Measurements from ENCODE around the gene CEMIP.

CEMIP gene

DNA sequence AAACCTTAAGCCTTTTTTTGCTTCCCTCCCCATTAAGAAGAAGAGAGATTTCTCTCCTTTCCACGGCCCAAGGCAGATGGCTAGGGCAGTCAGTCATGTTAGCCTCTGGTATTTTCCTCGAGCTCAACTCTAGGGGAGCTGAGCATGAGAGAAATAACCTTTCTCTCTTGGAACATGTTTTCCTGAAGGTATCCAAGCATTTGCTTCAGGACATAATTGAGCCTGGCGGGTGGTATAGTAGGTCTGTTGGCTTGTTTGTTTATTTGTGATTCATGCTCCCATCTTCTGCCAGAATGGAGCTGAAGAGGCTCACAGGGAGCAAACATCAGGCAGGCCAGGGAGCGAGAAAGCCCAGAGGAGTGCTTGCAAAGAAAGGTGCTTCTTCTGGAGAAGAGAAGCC, 108.0 kb downstream of the CEMIP start:
- peak; percentile 28 for DNase-seq (ENCODE audit: low read depth, low spot score)

DNA sequence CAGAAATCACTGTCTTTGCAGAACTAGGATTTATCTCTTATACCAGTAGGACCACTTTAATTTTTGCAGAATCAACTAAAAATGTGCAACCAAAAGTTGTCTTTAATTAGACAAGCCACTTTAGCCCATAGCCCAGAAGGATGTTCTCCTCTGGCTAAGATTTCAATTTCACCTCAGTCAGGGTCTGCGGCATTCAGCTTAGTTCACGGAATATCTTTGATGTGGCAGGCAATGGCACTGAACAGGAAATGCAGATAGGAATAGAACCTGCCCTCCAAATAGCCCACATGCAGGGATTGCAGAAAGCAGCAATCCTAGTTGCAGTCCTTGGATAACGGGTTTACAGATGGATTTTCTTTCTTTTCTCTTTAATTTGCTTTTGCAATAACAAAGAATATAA, 109.7 kb downstream of the CEMIP start:
- no peak for DNase-seq (ENCODE audit: low read depth, low spot score)

DNA sequence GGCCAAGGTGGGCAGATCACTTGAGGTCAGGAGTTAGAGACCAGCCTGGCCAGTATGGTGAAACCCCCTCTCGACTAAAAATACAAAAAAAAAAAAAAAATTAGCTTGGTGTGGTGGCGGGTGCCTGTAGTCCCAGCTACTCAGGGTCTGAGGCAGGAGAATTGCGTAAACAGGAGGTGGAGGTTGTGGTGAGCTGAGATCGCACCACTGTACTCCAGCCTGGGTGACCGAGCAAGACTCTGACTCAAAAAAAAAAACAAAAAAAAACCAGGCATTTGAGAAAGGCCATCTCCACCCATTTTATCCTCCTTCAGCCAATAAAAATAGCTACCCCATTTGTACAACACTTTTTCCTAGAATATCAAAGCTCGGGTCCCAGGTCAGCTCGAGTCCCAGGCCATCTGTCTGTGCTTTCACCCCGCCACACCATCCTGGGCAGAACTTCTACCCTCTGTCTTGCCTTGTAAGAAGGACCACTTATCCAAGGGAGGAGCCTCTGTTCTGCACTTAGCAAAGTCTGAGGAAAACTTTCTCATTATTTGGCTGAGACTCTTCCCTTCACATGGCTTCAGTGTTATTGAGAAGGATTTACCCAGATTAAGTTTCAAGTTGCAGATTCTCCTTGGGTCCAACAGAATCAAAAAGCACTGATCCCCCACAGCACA, 111.3 kb downstream of the CEMIP start:
- no peak for DNase-seq (ENCODE audit: low read depth, low spot score)

DNA sequence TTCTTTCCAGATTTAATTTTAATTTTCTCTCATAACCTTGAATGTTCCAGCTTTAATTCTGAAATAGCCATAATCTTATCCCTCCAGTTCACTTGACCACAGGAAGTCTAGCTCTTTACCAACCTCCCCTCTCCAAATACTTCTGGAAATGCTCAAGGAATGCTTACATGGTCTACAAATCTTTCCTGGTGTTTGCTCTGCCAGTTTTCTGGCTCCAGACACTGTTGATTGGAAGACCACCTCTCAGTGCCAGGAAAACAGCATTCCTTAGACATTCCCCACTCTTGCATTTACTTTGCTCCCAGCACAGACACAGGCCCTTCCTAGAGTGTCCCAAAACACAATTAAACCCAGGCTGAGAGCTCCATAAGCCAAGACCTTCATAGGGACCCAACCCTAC, 111.8 kb downstream of the CEMIP start:
- DNase-seq (ENCODE audit: low read depth, low spot score), result no peak

DNA sequence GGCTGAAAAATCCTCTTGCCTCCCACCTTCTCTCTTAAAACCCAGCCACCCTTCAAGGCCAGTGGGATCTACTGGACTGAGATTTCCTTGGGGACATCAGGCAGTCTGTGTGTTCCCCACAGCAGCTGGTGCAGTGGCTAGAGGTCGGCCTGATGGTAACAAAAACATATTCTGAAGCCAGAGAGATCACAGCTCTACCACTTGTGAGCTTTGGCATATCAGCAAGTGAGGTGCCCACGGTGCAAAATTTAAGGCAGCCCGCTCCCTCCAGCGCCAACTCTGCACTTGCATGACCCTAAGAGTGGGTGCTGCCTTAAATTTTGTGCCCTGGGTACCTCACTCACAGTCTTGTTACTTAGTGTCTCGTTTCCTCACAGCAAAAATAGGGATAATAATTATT, 113.2 kb downstream of the CEMIP start:
- DNase-seq (ENCODE audit: low read depth, low spot score), result no peak

DNA sequence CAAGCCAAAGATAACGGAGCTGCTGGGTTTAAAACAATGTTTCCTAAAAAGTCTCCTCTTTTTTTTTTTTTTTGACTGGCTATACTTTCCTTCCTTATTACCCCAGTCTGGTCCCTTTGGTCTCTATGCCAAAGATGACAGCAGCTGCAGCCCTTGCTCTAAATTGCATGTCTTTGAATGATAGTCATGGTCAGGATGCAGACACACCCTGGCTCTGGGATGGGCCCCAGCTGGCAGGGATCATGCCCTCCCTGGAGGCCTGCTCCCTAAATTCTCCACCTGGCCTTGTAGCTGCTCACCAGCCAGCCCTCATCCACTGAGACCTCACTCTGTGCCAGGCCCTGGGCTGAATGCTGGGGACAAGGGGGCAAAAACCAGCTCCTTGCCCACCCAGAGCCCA, 114.6 kb downstream of the CEMIP start:
- no peak for DNase-seq (ENCODE audit: low read depth, low spot score)

DNA sequence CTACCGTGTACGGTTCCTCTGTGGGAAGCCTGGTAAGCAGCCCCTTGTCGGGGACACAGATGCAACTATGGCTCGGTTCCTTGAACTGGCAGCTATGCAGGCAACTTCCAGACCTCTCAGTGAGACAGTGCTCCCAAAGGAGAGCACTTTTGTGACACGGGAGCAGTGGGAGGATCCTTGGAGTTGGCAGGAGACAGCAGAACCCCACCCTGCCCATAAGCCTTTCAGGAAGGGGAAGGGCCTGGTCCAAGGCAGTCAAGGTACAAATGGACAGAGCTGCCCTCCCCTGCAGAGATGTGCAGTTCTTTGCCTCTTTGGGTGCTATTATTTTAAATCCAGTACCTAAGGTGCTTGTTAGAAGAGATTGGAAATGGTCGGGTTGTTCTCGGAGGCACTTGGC, 115.9 kb downstream of the CEMIP start:
- DNase-seq (ENCODE audit: low read depth, low spot score), result no peak

DNA sequence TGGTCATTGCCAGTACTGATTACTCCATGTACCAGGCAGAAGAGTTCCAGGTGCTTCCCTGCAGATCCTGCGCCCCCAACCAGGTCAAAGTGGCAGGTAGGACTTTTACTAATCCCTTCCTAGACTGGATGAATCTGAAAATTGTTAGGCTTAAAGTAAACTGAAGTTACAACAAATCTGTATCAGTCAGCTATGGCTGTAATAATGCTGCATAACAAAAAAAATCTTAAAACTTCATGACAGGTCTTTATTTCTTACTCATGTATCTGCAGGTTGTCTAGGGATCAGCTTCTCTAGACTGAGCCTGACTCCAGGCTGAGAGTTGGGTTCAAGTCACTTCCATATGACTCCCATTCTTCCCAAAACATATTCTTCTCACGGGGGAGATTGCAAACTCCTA, 116.8 kb downstream of the CEMIP start:
- no peak for DNase-seq (ENCODE audit: low read depth, low spot score)

DNA sequence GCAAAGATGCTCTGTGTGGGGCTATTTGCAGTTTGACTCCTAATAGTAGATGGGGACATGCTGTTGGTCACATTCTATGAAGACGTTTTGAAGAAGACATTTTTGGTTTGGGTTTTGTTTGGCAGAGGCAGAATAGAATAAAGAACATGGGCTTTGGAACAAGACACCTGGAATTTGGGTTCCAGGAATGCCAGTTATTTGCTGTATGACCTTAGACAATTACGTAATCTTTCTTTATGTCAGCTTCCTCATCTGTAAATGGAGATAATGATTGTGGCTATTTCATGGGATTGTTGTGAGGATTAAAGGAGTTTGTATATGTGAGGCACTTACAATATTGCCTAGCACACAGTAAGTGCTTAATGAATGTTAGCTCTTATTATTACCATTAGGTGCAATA, 118.9 kb downstream of the CEMIP start:
- no peak for DNase-seq (ENCODE audit: low read depth, low spot score)

DNA sequence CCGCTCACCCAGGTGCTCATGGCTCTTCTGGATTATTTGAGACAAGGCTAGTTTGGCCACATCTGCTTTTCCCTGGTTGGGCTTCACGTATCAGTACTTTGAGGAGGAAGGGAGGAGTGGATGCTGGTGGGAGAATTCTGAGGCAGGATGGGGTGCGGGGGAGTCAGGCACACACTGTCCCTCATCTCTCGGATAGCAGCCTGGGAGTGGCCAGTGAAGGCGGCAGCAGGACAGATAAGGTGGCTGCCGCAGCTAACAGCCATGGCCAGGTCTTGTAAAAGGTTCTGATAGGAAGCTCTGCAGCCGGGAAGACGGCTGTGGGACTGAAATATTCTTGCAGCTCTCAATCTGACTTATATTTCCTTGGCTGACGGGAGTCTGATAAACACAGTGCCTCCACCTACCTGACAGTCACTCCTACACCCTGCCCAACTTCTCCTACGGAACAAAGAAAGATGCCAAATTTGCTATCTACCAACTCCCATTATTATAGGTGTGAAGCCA, 123.2 kb downstream of the CEMIP start:
- no peak for DNase-seq (ENCODE audit: low read depth, low spot score)

DNA sequence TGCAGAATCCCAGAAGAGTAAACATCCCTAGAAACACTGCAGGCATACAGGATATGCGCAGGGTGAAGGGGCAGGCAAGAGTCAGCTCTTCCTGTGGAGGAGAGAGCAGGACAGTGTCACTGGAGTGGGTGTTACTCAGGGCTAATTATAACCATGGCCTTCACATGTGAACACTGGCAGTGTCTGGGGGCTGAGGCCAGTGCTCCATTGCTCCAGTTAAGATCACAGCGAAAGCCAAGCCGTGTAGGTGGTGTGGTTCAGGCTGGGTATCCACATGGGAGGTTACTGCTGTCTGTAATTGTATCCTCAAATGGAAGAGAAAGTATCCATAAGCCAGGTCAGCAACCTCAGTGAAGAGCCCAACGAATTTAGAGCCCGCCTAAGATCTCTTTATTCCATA, 125.8 kb downstream of the CEMIP start:
- no peak for DNase-seq (ENCODE audit: low read depth, low spot score)

DNA sequence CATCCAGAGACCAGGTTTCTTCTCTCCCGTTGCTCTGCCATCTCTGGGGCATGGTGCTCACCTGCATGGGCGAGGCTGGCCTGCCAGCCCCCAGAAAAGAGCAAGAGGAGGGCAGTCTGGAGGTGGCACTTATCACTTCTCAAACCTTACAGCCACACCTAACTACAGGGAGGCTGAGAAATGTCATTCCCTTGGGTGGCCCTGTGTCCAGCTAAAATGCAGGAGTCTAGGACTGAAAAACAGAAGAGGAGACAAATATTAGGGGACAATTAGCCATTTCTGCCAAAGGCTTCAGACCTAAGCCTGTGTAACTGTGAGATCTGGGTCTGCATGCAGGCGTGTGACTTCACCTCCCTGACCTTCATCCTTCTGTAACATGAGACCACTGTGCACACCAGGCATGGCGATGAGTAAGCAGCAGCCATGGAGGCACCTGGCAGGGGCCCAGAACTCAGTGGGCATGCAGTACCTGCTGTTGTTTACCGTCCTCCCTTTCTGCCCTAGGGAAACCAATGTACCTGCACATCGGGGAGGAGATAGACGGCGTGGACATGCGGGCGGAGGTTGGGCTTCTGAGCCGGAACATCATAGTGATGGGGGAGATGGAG, 127.1 kb downstream of the CEMIP start:
- no peak for DNase-seq (ENCODE audit: low read depth, low spot score)

DNA sequence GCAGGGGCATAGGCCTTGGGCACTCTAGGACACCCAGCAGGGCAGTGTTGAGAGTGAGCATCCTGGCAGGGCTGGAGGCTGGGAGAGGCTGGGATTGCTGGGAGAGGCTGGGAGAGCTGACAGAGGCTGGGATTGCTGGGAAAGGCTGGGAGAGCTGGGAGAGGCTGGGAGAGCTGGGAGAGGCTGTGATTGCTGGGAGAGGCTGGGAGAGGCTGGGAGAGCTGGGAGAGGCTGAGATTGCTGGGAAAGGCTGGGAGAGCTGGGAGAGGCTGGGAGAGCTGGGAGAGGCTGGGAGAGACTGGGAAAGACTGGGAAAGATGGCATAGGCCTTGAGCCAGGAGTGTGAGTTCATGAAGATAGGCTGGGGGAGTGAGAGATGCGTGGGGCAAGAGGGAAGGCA, 132.7 kb downstream of the CEMIP start:
- DNase-seq (ENCODE audit: low read depth, low spot score), result no peak

DNA sequence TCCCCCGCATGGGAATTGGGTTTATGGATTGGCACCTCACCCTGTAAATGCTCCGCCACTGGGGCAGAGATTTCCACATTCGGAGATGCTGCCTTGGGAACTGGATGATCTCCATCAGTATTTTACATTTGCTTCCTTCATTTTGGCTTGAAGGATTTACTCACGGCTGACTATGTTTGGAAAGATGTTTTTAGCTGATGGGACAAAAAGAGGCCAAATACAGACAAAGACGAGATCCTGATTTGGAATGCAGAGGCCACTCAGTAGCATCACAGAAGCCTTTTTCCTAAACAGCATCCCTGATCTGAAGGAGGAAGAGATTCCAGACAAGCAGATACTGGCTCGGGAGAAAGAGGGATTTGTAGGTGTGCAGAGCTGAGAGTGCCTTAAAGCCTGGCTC, 133.5 kb downstream of the CEMIP start:
- DNase-seq (ENCODE audit: low read depth, low spot score), result no peak

DNA sequence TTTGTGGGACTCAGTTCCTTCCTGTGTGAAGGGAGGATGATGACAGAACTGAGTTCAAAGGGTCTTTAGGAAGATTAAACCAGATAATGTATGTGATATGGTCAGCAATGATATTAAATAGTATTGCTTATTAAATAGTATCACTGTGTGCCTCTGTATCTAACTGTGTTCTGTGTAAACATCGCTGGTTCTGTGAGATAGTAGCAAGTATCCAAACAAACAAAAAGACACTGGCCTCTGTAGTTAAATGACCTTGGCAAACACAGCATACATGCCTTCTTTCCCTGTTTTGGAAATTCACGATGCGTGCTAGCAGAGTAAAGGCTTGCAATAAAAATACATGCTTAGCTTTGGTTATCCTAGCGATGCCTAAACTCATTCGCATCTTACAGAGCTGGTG, 134.4 kb downstream of the CEMIP start:
- DNase-seq (ENCODE audit: low read depth, low spot score), result no peak

DNA sequence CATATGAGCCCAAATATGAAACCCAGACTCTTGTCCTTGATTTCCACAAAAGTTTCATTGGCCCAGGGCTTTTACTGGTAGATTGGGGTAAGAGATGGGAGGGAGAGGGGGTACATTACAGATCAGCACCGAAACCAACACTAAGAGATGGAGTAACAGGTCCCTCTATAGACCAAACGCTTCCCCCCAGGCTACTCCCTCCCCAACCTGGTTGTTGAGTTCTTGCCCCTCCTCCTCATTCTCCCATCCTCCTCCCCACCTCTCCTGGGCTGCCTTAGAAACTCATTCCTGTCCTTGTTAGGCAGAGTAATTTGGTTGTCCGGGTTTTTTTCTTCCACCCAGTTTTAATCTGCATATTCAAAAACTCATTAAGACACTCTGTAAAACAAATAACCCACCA, 136.3 kb downstream of the CEMIP start:
- peak; percentile 74 for DNase-seq (ENCODE audit: low read depth, low spot score)

DNA sequence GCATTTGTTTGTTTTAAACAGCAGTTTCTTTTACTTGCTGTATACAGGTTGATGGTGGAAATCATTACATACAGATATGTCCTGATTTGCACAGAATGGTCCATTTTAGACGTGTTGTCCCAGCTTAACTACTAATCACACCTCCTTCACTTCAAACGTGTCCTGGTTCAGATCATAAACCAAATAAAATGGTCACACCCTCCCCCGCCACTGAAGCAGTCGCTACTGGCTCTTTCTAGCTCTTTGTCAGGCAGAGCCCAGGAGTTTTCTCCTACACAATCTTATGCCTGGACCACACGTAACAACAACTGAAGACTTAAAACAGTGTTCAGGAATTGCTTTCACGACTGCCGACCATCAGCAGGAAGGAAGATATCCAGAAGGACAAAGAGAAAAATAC, 136.9 kb downstream of the CEMIP start:
- no peak for DNase-seq (ENCODE audit: low read depth, low spot score)

DNA sequence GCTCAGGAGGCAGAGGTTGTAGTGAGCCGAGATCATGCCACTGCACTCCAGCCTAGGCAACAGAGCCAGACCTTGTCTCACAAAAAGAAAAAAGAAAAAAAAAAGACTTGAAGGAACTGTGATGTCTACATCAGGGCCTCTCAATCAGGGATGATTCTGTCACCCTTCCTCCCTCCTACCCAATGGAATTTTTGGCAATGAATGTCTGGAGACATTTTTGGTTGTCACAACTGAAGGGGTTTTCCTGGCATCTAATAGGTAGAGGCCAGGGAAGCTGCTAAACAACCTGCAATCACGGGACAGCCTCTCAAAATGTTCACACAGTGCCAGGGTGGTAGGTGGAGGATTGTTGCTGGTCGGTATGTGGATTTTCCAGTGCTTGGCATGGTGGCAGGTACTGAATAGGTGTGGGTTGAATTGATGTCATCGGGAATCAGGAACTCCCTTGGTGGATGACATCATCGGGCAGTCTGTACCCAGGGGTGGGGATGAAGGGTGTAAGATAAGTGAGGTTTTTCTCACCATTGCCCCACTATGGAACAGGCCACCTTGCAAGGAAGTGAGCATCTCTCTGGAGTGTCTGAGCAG, 139.1 kb downstream of the CEMIP start:
- DNase-seq (ENCODE audit: low read depth, low spot score), result no peak

DNA sequence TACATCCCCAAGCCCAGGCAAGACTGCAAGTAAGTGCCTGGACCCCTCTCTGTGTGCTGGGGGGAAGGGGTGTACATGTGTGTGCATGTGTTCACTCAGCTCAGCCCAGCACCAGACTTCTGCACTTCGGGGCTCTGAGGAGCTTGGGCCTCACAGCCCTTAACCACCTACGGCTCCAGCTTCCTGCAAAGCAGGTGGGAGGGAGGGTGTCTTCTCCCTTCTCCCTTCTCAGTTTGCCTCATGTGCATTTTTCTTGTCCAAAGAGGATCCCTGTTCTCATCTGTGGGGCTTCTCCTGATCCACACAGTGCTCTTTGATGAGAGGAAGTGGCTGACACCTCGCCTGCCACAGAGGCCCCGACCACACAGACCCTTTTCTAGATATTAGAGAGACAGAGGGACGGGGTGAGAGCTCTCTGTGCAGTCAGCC, 141.1 kb downstream of the CEMIP start:
- DNase-seq (ENCODE audit: low read depth, low spot score), result no peak

DNA sequence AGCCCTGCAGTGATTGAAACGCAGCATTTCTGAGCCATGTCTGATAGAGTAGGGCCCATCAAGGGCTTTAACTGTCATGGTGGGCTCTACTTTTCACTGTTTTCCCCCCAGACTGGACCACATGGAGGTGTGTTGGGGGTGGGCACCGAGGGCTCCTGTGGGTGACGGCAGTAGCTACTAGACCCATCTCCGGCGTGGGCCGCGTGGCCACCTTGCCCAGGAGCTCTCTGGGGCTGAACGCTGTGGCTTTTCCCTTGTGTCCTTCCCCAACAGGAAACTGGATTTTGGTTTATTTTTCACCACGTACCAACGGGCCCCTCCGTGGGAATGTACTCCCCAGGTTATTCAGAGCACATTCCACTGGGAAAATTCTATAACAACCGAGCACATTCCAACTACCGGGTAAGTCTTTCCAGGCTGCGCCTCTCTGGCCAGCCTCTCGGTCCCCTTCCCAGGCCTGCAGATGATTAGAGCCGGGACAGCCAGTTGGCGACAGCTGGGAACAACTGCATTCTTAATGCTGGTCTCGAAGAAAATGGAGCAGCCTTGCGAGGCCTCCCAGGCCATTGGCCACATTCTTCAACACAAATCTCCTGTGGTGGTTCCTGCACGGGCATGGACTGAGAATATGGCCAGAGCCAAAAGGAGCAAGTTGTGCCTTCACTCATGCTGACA, 142.7 kb downstream of the CEMIP start:
- DNase-seq (ENCODE audit: low read depth, low spot score), result no peak

DNA sequence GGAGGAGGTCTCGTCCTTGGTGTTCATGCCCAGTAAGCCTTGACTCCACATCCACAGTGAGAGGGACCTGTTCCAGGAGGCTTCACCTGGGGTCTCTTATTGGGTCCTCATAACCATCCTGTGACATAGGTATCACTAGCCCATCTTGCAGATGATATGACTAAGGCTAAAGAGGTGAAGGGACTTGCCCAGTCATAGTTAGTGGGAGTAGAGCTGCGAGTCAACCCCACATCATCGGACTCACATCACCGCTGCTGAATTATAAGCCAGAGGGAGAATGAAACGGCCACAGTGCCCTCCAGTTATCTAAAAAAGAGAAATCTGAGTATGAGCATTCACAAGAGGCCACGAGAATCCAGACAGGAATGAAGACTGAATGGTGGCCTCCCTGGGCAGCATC, 144.5 kb downstream of the CEMIP start:
- DNase-seq (ENCODE audit: low read depth, low spot score), result no peak

DNA sequence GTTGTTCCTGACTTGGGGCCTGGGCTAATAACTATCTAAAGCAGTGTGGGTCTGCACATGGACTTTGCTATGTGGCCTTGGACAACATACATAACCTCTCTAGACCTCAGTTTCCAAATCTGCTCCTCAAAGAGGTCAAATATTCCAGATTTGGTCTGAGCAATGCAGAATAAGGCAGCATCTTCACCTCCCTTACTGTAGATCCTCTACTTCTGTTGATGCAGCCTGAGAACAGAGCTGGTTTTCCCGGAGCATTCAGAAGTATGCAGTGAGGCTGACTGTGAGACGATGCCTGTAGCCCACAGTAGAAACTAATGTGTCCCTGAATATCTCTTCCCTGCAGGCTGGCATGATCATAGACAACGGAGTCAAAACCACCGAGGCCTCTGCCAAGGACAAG, 145.1 kb downstream of the CEMIP start:
- DNase-seq (ENCODE audit: low read depth, low spot score), result no peak

DNA sequence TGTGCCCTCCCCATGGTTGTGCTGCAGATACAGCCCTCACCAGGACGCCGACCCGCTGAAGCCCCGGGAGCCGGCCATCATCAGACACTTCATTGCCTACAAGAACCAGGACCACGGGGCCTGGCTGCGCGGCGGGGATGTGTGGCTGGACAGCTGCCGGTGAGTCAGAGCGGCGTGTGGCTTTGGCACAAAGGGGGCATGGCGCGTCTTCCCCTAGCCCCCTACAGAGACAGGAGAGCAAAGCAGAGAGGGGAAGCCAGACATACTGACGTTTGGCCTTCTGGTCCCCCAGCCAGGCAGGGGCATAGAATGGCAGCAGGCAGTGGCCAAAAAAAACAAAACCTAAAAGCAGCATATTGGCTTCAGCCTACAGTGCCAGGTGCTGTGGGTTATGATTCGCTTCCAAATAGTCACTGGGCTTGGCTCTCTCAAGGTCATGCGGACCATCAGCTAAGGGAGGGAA, 146.5 kb downstream of the CEMIP start:
- no peak for DNase-seq (ENCODE audit: low read depth, low spot score)
